Measurements from ENCODE around the gene HMCN1. TPM values are rescaled to one million over a fixed set of nuclear protein-coding genes. Genes with fewer than 3 reads are reported as not detected.

HMCN1 gene
- total RNA-seq, 6 donors from 2014 or later, result 15.7 to 43.3 (median 27.2) TPM

- H3K27ac ChIP-seq, result no peak overlapping the region
- H3K27me3 ChIP-seq, result no peaks in the 10 kb centered on the region
- no peaks in the 10 kb centered on the region for H3K9me3 ChIP-seq
- no peaks in the 10 kb centered on the region for H3K36me3 ChIP-seq
- ATAC-seq (ENCODE audit: low FRiP score in 2 of 2) (no peak), DNase-seq (no peak)
- TF ChIP-seq POLR2A (IDR thresholded peaks at IDR 0.05), result no peak
- TF ChIP-seq POLR2AphosphoS5 (IDR thresholded peaks at IDR 0.05), result no peak
- no peak for TF ChIP-seq CTCF (IDR thresholded peaks at IDR 0.05)
- TF ChIP-seq EP300 (IDR thresholded peaks at IDR 0.05), result no peak
- 76 to 86% methylated on average over 3 of the region's 3 CpGs for WGBS, 2 donors
- H3K4me3 ChIP-seq, result no peak overlapping the region
- no peaks in the 10 kb centered on the region for H3K4me1 ChIP-seq
Measured at GRCh38 chr1:185811073-185811709, 77.0 kb downstream of the HMCN1 start.

- Histone ChIP-seq H3K9me3 (no peaks in the 10 kb centered on the region), H3K4me3 (no peak overlapping the region), H3K36me3 (no peaks in the 10 kb centered on the region), H3K27me3 (no peaks in the 10 kb centered on the region), H3K27ac (no peak overlapping the region), H3K4me1 (no peaks in the 10 kb centered on the region)
- DNase-seq, result no peak
- no peak for ATAC-seq (ENCODE audit: low FRiP score in 2 of 2)
- TF ChIP-seq EP300 (IDR thresholded peaks at IDR 0.05) (no peak), CTCF (IDR thresholded peaks at IDR 0.05) (no peak), POLR2AphosphoS5 (IDR thresholded peaks at IDR 0.05) (no peak), POLR2A (IDR thresholded peaks at IDR 0.05) (no peak)
Measured at GRCh38 chr1:185812934-185813333, 78.7 kb downstream of the HMCN1 start.

GRCh38 chr1:185813401-185813979 lies 79.3 kb downstream of the HMCN1 start:
- Histone ChIP-seq H3K27me3 (no peaks in the 10 kb centered on the region), H3K36me3 (no peaks in the 10 kb centered on the region), H3K9me3 (no peaks in the 10 kb centered on the region), H3K4me3 (no peak overlapping the region), H3K4me1 (no peaks in the 10 kb centered on the region), H3K27ac (no peak overlapping the region)
- ATAC-seq (ENCODE audit: low FRiP score in 2 of 2) (no peak), DNase-seq (no peak)
- 68 to 80% methylated on average over 2 of the region's 2 CpGs for WGBS, 2 donors
- TF ChIP-seq CTCF (IDR thresholded peaks at IDR 0.05) (peak in 4 of 6 experiments; percentile 43 to 55 (median 49)), POLR2A (IDR thresholded peaks at IDR 0.05) (no peak)

- no peak for DNase-seq
- Histone ChIP-seq H3K36me3 (no peaks in the 10 kb centered on the region), H3K4me1 (no peaks in the 10 kb centered on the region), H3K9me3 (no peaks in the 10 kb centered on the region), H3K27ac (no peak overlapping the region), H3K27me3 (no peaks in the 10 kb centered on the region), H3K4me3 (no peak overlapping the region)
- ATAC-seq (ENCODE audit: low FRiP score in 2 of 2), result no peak
- WGBS, 2 donors, result 58 to 93% methylated on average over 1 of the region's 1 CpG
- TF ChIP-seq EP300 (IDR thresholded peaks at IDR 0.05), result no peak
- no peak for TF ChIP-seq CTCF (IDR thresholded peaks at IDR 0.05)
- TF ChIP-seq POLR2A (IDR thresholded peaks at IDR 0.05), result no peak
- no peak for TF ChIP-seq POLR2AphosphoS5 (IDR thresholded peaks at IDR 0.05)
Measured at GRCh38 chr1:185816460-185816859, 82.3 kb downstream of the HMCN1 start.

GRCh38 chr1:185819798-185820197 lies 85.6 kb downstream of the HMCN1 start:
- no peaks in the 10 kb centered on the region for H3K4me1 ChIP-seq
- no peak overlapping the region for H3K4me3 ChIP-seq
- TF ChIP-seq POLR2A (IDR thresholded peaks at IDR 0.05), result no peak
- TF ChIP-seq POLR2AphosphoS5 (IDR thresholded peaks at IDR 0.05), result no peak
- TF ChIP-seq CTCF (IDR thresholded peaks at IDR 0.05), result no peak
- TF ChIP-seq EP300 (IDR thresholded peaks at IDR 0.05), result no peak
- no peak for DNase-seq
- ATAC-seq (ENCODE audit: low FRiP score in 2 of 2), result no peak
- H3K27me3 ChIP-seq, result no peaks in the 10 kb centered on the region
- no peak overlapping the region for H3K27ac ChIP-seq
- H3K36me3 ChIP-seq, result no peaks in the 10 kb centered on the region
- H3K9me3 ChIP-seq, result no peaks in the 10 kb centered on the region

Measured in upper lobe of left lung (tissue), 6 donors.